ENCODE data around the gene DLG4.
"Not testable (repeated sequence)": the region's sequence is repeated elsewhere in the genome, so short reads cannot be mapped to it uniquely, and the experiment has no call there.

Gene DLG4

GRCh38 chr17:7249214-7249613 is 29.6 kb upstream of the DLG4 start:
- no peak for DNase-seq

GRCh38 chr17:7248796-7249195 is 29.2 kb upstream of the DLG4 start:
- no peak for DNase-seq

- DNase-seq: no peak
Measured at GRCh38 chr17:7246779-7247178, 27.1 kb upstream of the DLG4 start.

- DNase-seq: not testable (repeated sequence)
Measured at GRCh38 chr17:7243838-7244237, 24.2 kb upstream of the DLG4 start.

GRCh38 chr17:7243453-7243729 is 23.8 kb upstream of the DLG4 start:
- no peak for DNase-seq

- DNase-seq: peak; percentile 92 to 95
Measured at GRCh38 chr17:7242717-7243452, 23.2 kb upstream of the DLG4 start.

- DNase-seq: peak; percentile 89 to 94
Measured at GRCh38 chr17:7241783-7242716, 22.4 kb upstream of the DLG4 start, which contains the start of gene GABARAP. TSS of gene GABARAP (minus strand) at chr17:7242449. CDS start at chr17:7242330, 119 bp downstream.

GRCh38 chr17:7241090-7241733 is 21.6 kb upstream of the DLG4 start:
- DNase-seq: no peak

GRCh38 chr17:7240375-7240774 is 20.7 kb upstream of the DLG4 start:
- DNase-seq: no peak

- DNase-seq: peak; percentile 99
Measured at GRCh38 chr17:7239091-7240027, 19.7 kb upstream of the DLG4 start, which contains the start of gene PHF23. TSS of gene PHF23 (minus strand) at chr17:7239457. CDS start at chr17:7239279, 178 bp downstream.

- peak; percentile 45 to 53 for DNase-seq
Measured at GRCh38 chr17:7238420-7239090, 18.9 kb upstream of the DLG4 start.

GRCh38 chr17:7237761-7238419 is 18.3 kb upstream of the DLG4 start:
- peak; percentile 83 to 88 for DNase-seq

- DNase-seq: no peak
Measured at GRCh38 chr17:7237266-7237760, 17.7 kb upstream of the DLG4 start.

GRCh38 chr17:7236808-7237207 is 17.2 kb upstream of the DLG4 start:
- DNase-seq: no peak

GRCh38 chr17:7235693-7236665 is 16.3 kb upstream of the DLG4 start:
- DNase-seq: no peak

- peak; percentile 94 to 96 for DNase-seq
Measured at GRCh38 chr17:7234083-7234951, 14.7 kb upstream of the DLG4 start, which contains the start of gene DVL2. TSS of gene DVL2 (minus strand) at chr17:7234517. CDS start at chr17:7234262, 255 bp downstream.

- no peak for DNase-seq
Measured at GRCh38 chr17:7233701-7234082, 14.1 kb upstream of the DLG4 start.

GRCh38 chr17:7232114-7232513 is 12.5 kb upstream of the DLG4 start:
- no peak for DNase-seq

- DNase-seq: no peak
Measured at GRCh38 chr17:7229504-7229903, 9.9 kb upstream of the DLG4 start.
